HepG2 (cell line): ENCODE measurements around the gene WNK2.

Experiments used
- ERF ChIP-seq: IDR thresholded peaks from 2 replicates; pipeline ENCODE4 v1.6.1; 2018; ENCODE audit warnings: missing biosample characterization, missing genetic modification reagents
- KAT7 ChIP-seq: IDR thresholded peaks from 2 replicates; pipeline ENCODE4 v1.6.1; 2018; ENCODE audit warnings: borderline replicate concordance, missing compliant biosample characterization

- TF ChIP-seq KAT7 (CRISPR knock-in tag) (no peak), ERF (CRISPR knock-in tag) (no peak)
Observed at GRCh38 chr9:93243112-93243511, 59.2 kb downstream of the WNK2 start.
